ENCODE data around the gene BCL2L2.

Gene BCL2L2

GRCh38 chr14:23299986-23300686 is 6.5 kb upstream of the BCL2L2 start:
- peaks cover 8% of the 10 kb centered on the region for H3K4me1 ChIP-seq (ENCODE audit: control insufficient read depth, insufficient read depth, low read length)
- H3K9me3 ChIP-seq (ENCODE audit: control insufficient read depth, low read length): no peaks in the 10 kb centered on the region
- 89% methylated on average over 10 of the region's 10 CpGs for WGBS, 2 experiments
- H3K27me3 ChIP-seq (ENCODE audit: control insufficient read depth, insufficient read depth, low read length, poor library complexity, severe bottlenecking): peaks cover 15% of the 10 kb centered on the region
- peak overlapping the region; percentile 71 for H3K4me3 ChIP-seq (ENCODE audit: insufficient read depth, low read depth, low read length)
- no peak overlapping the region for H3K27ac ChIP-seq (ENCODE audit: insufficient read depth, low read depth, low read length, poor library complexity, severe bottlenecking)
- no peaks in the 10 kb centered on the region for H3K36me3 ChIP-seq (ENCODE audit: control insufficient read depth, insufficient read depth, low read length)

GRCh38 chr14:23300687-23301223 is 5.9 kb upstream of the BCL2L2 start:
- Histone ChIP-seq H3K27me3 (ENCODE audit: control insufficient read depth, insufficient read depth, low read length, poor library complexity, severe bottlenecking) (peaks cover 15% of the 10 kb centered on the region), H3K36me3 (ENCODE audit: control insufficient read depth, insufficient read depth, low read length) (no peaks in the 10 kb centered on the region), H3K4me3 (ENCODE audit: insufficient read depth, low read depth, low read length) (peak overlapping the region; percentile 71), H3K27ac (ENCODE audit: insufficient read depth, low read depth, low read length, poor library complexity, severe bottlenecking) (peak overlapping the region; percentile 26), H3K4me1 (ENCODE audit: control insufficient read depth, insufficient read depth, low read length) (peaks cover 10% of the 10 kb centered on the region), H3K9me3 (ENCODE audit: control insufficient read depth, low read length) (no peaks in the 10 kb centered on the region)
- 12% methylated on average over 12 to 13 of the region's 13 CpGs for WGBS, 2 experiments

- no peaks in the 10 kb centered on the region for H3K9me3 ChIP-seq (ENCODE audit: control insufficient read depth, low read length)
- H3K27me3 ChIP-seq (ENCODE audit: control insufficient read depth, insufficient read depth, low read length, poor library complexity, severe bottlenecking): peaks cover 15% of the 10 kb centered on the region
- peak overlapping the region; percentile 71 for H3K4me3 ChIP-seq (ENCODE audit: insufficient read depth, low read depth, low read length)
- WGBS, 2 experiments: 0% methylated on average over 87 of the region's 87 CpGs
- H3K27ac ChIP-seq (ENCODE audit: insufficient read depth, low read depth, low read length, poor library complexity, severe bottlenecking): peak overlapping the region; percentile 92
- H3K36me3 ChIP-seq (ENCODE audit: control insufficient read depth, insufficient read depth, low read length): no peaks in the 10 kb centered on the region
- H3K4me1 ChIP-seq (ENCODE audit: control insufficient read depth, insufficient read depth, low read length): peaks cover 15% of the 10 kb centered on the region
Measured at GRCh38 chr14:23301288-23301968, 5.2 kb upstream of the BCL2L2 start.

- peaks cover 15% of the 10 kb centered on the region for H3K4me1 ChIP-seq (ENCODE audit: control insufficient read depth, insufficient read depth, low read length)
- peak overlapping the region; percentile 90 for H3K27ac ChIP-seq (ENCODE audit: insufficient read depth, low read depth, low read length, poor library complexity, severe bottlenecking)
- no peaks in the 10 kb centered on the region for H3K9me3 ChIP-seq (ENCODE audit: control insufficient read depth, low read length)
- 1% methylated on average over 25 of the region's 25 CpGs for WGBS, 2 experiments
- H3K4me3 ChIP-seq (ENCODE audit: insufficient read depth, low read depth, low read length): peak overlapping the region; percentile 71
- peaks cover 15% of the 10 kb centered on the region for H3K27me3 ChIP-seq (ENCODE audit: control insufficient read depth, insufficient read depth, low read length, poor library complexity, severe bottlenecking)
- no peaks in the 10 kb centered on the region for H3K36me3 ChIP-seq (ENCODE audit: control insufficient read depth, insufficient read depth, low read length)
Measured at GRCh38 chr14:23301969-23302289, 4.7 kb upstream of the BCL2L2 start.

GRCh38 chr14:23302290-23303225 is 4.1 kb upstream of the BCL2L2 start, which contains the start of gene PPP1R3E:
Gene PPP1R3E (minus strand): TSS chr14:23302859. CDS start chr14:23302576, 283 bp downstream.
- Histone ChIP-seq H3K4me3 (ENCODE audit: insufficient read depth, low read depth, low read length) (peak within 1 kb of the TSS; percentile 71), H3K36me3 (ENCODE audit: control insufficient read depth, insufficient read depth, low read length) (no peaks in the 10 kb centered on the region), H3K4me1 (ENCODE audit: control insufficient read depth, insufficient read depth, low read length) (peaks cover 20% of the 10 kb centered on the region), H3K27ac (ENCODE audit: insufficient read depth, low read depth, low read length, poor library complexity, severe bottlenecking) (peak within 1 kb of the TSS; percentile 90), H3K9me3 (ENCODE audit: control insufficient read depth, low read length) (no peaks in the 10 kb centered on the region), H3K27me3 (ENCODE audit: control insufficient read depth, insufficient read depth, low read length, poor library complexity, severe bottlenecking) (peaks cover 15% of the 10 kb centered on the region)
- WGBS, 2 experiments: 4% methylated on average over 80 of the region's 81 CpGs

GRCh38 chr14:23307146-23307530 is 505 bp downstream of the BCL2L2 start:
- peaks cover 15% of the 10 kb centered on the region for H3K27me3 ChIP-seq (ENCODE audit: control insufficient read depth, insufficient read depth, low read length, poor library complexity, severe bottlenecking)
- peak overlapping the region; percentile 73 for H3K27ac ChIP-seq (ENCODE audit: insufficient read depth, low read depth, low read length, poor library complexity, severe bottlenecking)
- H3K9me3 ChIP-seq (ENCODE audit: control insufficient read depth, low read length): no peaks in the 10 kb centered on the region
- WGBS, 2 experiments: 7 to 9% methylated on average over 3 of the region's 5 CpGs
- peaks cover 18% of the 10 kb centered on the region for H3K4me1 ChIP-seq (ENCODE audit: control insufficient read depth, insufficient read depth, low read length)
- H3K4me3 ChIP-seq (ENCODE audit: insufficient read depth, low read depth, low read length): peak overlapping the region; percentile 61
- H3K36me3 ChIP-seq (ENCODE audit: control insufficient read depth, insufficient read depth, low read length): peaks cover 4% of the 10 kb centered on the region

- Histone ChIP-seq H3K27me3 (ENCODE audit: control insufficient read depth, insufficient read depth, low read length, poor library complexity, severe bottlenecking) (peaks cover 14% of the 10 kb centered on the region), H3K27ac (ENCODE audit: insufficient read depth, low read depth, low read length, poor library complexity, severe bottlenecking) (no peak overlapping the region), H3K4me3 (ENCODE audit: insufficient read depth, low read depth, low read length) (peak overlapping the region; percentile 61), H3K4me1 (ENCODE audit: control insufficient read depth, insufficient read depth, low read length) (peaks cover 18% of the 10 kb centered on the region), H3K36me3 (ENCODE audit: control insufficient read depth, insufficient read depth, low read length) (peaks cover 4% of the 10 kb centered on the region), H3K9me3 (ENCODE audit: control insufficient read depth, low read length) (no peaks in the 10 kb centered on the region)
- WGBS, 2 experiments: 93% methylated on average over 22 of the region's 22 CpGs
Measured at GRCh38 chr14:23307687-23308644, 1.3 kb downstream of the BCL2L2 start.

GRCh38 chr14:23308721-23309445 is 2.2 kb downstream of the BCL2L2 start:
- peaks cover 5% of the 10 kb centered on the region for H3K27me3 ChIP-seq (ENCODE audit: control insufficient read depth, insufficient read depth, low read length, poor library complexity, severe bottlenecking)
- peaks cover 4% of the 10 kb centered on the region for H3K36me3 ChIP-seq (ENCODE audit: control insufficient read depth, insufficient read depth, low read length)
- 95% methylated on average over 17 of the region's 17 CpGs for WGBS, 2 experiments
- no peak overlapping the region for H3K4me3 ChIP-seq (ENCODE audit: insufficient read depth, low read depth, low read length)
- no peak overlapping the region for H3K27ac ChIP-seq (ENCODE audit: insufficient read depth, low read depth, low read length, poor library complexity, severe bottlenecking)
- peaks cover 18% of the 10 kb centered on the region for H3K4me1 ChIP-seq (ENCODE audit: control insufficient read depth, insufficient read depth, low read length)
- no peaks in the 10 kb centered on the region for H3K9me3 ChIP-seq (ENCODE audit: control insufficient read depth, low read length)

- WGBS, 2 experiments: 89 to 100% methylated on average over 1 of the region's 1 CpG
- Histone ChIP-seq H3K4me3 (ENCODE audit: insufficient read depth, low read depth, low read length) (no peak overlapping the region), H3K36me3 (ENCODE audit: control insufficient read depth, insufficient read depth, low read length) (peaks cover 4% of the 10 kb centered on the region), H3K27ac (ENCODE audit: insufficient read depth, low read depth, low read length, poor library complexity, severe bottlenecking) (no peak overlapping the region), H3K27me3 (ENCODE audit: control insufficient read depth, insufficient read depth, low read length, poor library complexity, severe bottlenecking) (no peaks in the 10 kb centered on the region), H3K4me1 (ENCODE audit: control insufficient read depth, insufficient read depth, low read length) (peaks cover 18% of the 10 kb centered on the region), H3K9me3 (ENCODE audit: control insufficient read depth, low read length) (no peaks in the 10 kb centered on the region)
Measured at GRCh38 chr14:23310546-23310945, 3.9 kb downstream of the BCL2L2 start.

All from ectodermal cell (in vitro differentiated cells).